GM21360 (cell line): ENCODE results near the gene TMEM18.
"Not testable (repeated sequence)": the region's sequence is repeated elsewhere in the genome, so short reads cannot be mapped to it uniquely, and the experiment has no call there.

Experiments used
- ATAC-seq: cut with Tn5 transposase; IDR thresholded peaks from one replicate; pipeline ENCODE4 v1.9.1; 2021; ENCODE audit warnings: mild to moderate bottlenecking, moderate library complexity; ENCODE audit not compliant: unreplicated experiment

The TMEM18 gene

GRCh38 chr2:677056-677958 is at the start of gene TMEM18:
Gene TMEM18, minus strand, starts transcription at chr2:677406. Its CDS starts 61 bp downstream, at chr2:677345.
- ATAC-seq: peak; percentile 53

DNA sequence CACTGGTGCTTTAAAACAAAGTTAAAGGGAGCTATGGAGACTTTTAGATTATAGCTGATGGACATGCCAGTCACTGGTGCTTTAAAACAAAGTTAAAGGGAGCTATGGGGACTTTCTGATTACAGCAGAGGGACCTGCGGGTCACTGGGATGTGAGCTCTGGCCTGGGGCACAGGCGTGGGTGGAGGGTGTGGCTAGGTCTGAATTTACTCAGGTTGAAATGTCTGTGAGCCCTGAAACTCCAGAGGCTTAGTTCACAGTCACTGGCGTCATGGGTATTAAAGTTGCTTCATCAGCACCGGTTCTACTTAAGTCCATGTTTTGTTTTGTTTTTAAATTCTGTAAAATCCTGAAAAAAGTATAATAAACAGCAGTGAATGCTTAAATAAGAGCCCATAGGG is 49.0 kb upstream of the TMEM18 start:
- peak; percentile 85 for ATAC-seq

- no peak for ATAC-seq
These were observed 48.3 kb upstream of the TMEM18 start for GRCh38 chr2:725468-725867.

- ATAC-seq: no peak
These were observed 46.6 kb upstream of the TMEM18 start for GRCh38 chr2:723761-724160.

DNA sequence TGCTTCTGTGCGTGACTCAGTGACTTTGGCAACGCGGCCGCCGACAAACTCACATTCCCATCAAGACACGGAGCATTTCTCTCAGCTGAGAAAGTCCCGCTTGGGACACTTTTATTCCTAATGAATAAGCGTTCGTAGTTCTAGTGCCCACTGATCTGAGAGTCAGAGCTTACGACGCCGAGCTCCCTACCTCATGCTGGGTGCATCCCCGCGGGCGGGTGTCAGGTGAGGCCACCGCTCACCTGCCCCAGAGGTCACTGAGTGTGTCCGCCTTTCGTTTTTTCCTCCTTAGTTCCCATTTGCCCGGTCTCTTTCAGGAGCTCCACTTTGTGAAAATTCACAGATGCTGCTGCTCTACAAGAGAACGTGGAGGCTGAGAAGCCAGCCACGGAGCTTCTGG is 43.6 kb upstream of the TMEM18 start:
- no peak for ATAC-seq

- ATAC-seq: no peak
These were observed 42.5 kb upstream of the TMEM18 start for GRCh38 chr2:719734-720133.

- ATAC-seq: no peak
These were observed 42.0 kb upstream of the TMEM18 start for GRCh38 chr2:719191-719590.

DNA sequence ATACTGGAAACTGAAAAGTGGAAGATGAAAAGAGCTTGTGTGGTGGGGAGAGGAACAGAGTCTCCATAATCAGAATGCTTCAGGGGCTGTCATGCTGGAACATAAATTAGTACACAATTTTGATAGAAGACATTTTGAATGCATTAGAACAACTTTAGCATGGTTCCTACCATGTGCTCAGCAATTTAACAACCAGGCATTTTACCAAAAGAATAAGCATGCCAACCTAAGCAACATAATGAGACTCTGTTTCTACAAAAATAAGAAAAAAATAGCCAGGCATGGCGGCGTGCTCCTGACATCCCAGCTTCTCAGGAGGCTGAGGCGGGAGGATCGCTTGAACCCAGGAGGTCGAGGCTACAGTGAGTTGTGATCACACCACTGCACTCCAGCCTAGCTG is 40.5 kb upstream of the TMEM18 start:
- ATAC-seq: no peak

GRCh38 chr2:715854-716560 is 38.8 kb upstream of the TMEM18 start:
- ATAC-seq: no peak

- ATAC-seq: no peak
These were observed 37.8 kb upstream of the TMEM18 start for GRCh38 chr2:715038-715437.

DNA sequence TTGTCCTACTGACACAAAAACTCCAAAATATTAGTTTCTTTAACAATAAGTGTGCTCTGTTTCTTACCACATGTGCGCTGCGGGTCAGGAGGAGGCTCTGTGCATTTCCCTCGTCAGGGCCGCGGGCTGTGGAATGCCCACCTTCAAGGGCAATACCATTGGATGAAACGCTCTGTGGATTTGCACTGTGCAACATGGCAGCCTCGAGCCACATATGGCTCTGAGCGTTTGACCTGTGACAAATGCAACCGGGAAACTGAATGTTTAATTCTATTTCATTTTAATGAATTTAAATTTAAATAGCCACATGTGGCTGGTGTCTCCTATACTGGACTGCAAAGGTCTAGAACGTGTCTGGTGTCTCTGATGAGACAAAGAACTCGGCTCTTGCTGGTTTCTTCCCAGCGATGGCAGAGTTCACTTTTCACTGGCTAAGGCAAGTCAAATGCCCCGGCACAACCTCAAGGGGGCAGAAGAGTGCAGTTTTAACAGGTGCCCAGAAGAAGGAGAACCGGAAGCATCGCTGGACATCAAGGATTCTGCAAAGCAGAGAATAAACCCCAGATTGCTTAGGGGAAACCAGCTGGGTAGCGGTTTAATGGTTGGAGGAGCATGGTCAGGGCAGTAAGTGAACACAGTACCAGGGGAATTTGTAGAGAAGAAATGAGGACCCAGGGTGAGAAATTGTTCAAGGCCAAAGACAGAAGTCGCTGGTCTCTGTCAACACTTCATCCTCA is 37.0 kb upstream of the TMEM18 start:
- ATAC-seq: peak; percentile 93

DNA sequence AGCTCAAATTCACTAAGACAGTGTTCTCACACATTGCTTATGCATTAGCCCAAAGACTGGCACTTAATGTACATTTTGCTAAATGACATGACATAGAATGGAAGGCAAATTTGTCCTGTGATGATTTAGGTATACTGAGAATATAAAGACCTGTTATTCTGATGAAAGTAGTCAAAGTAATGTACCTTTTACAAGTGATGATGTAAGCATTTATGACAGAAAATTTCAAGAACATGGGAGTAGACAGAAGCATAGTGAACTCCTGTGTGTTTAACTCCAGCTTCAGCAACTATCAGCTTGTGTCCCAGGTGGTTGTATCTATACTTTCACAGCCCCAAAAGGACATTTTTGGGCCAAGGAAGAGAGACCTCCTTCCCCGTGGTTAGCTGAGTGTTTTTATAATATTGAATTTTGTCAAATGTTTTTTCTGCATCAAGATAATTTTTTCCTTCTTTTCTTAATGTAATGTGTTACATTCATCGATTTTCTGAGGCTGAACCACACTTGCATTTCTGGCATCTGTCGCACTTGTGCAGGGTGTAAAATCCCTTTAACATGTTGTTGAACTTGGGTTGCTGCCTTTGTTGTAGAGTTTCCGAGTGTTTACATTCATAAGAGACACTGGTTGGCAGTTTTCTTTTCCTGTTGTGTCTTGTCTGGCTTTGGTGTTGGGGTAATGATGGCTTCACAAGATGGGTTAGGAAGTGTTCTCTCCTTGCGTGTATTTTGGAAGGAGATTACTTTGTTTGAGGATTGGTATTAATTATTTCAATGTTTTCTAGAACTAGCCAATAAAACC is 33.9 kb upstream of the TMEM18 start:
- ATAC-seq: no peak

- no peak for ATAC-seq
These were observed 32.0 kb upstream of the TMEM18 start for GRCh38 chr2:709138-709765.

DNA sequence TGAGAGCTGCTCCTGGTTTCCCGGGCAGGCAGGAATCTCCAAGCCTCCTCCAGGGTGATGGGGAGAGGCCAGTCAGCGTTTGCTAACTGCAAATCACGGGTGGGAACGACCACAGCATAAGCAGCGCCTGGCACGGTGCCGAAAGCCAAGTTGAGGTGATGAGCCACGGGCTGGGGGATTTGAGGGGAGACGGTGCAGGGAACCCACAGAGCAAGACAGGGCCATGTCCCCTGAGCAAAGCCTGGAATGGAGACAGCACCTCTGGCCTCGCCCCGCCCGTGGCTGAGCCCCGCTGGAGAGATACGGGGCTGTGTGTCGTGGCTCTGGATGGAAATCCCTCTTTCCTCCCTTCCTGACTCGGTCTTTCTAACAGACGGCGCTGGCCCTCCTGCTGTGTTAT is 31.5 kb upstream of the TMEM18 start:
- no peak for ATAC-seq

GRCh38 chr2:705971-706511 is 28.8 kb upstream of the TMEM18 start:
- peak; percentile 93 for ATAC-seq

GRCh38 chr2:702765-703164 is 25.6 kb upstream of the TMEM18 start:
- ATAC-seq: not testable (repeated sequence)

- no peak for ATAC-seq
These were observed 19.9 kb upstream of the TMEM18 start for GRCh38 chr2:696999-697627.

DNA sequence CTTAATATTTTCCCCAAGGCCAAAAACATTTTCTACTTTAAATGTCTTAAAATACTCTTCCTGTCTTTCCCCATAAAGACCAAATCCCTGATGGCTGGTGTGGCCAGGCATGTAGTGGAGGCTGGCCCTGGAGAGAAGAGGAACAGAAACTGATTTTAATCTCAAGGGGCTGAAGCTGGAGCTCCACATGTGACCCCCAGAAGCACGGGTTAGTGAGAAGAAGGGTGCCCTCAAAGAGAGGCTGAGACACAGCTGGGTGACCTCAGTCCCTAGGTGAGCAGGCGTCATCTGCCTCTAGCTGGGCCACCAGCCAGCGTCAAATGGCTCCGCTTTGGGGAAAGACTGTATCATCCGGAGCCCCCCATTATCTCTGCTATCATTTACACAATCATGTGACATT is 19.3 kb upstream of the TMEM18 start:
- peak; percentile 99 for ATAC-seq

DNA sequence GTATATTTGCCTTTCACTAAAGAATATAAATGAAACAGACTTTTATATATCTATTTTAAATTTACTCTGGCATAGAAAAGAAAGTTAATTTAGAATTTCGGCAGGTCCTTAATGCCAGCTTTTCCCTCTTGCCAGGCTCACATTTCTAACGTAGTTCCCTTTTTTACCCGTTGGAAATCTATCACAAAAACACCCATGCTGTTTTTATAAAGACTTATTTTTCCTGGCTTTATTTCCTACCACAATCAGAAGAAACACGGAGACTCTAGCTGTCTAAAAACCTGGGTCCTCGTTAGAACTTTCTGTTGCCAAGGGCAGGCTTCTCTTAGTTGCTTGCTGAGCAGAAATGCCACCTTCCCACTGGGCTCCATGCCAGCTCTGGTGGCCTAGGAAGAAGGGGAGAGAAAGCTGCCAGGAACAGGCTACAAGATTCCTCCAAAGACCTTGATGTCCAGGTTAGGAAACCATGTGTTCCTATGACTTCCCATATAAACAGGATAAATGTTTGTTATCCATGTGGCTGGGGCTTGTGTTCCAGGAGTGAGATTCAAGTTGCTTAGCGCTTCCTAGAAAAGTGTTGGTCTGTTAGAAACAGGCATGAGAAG is 17.8 kb upstream of the TMEM18 start:
- ATAC-seq: no peak
